PFSK-1 (cell line): ENCODE results near the gene FNBP1.

Source experiments
- FOXP2 ChIP-seq: optimal IDR thresholded peaks from 2 replicates; pipeline ENCODE3; 2011; ENCODE audit warnings: borderline replicate concordance, control low read depth, inconsistent platforms; ENCODE audit not compliant: insufficient read depth; ENCODE audit errors: extremely low read length, extremely low read depth
- POLR2AphosphoS5 ChIP-seq: IDR thresholded peaks from 2 replicates; pipeline ENCODE4 v1.6.1; 2012; ENCODE audit warnings: low read depth, mild to moderate bottlenecking, control low read depth, low read length, moderate library complexity
- SIN3A ChIP-seq: IDR thresholded peaks from 2 replicates; pipeline ENCODE4 v1.6.1; 2012; ENCODE audit warnings: mild to moderate bottlenecking, low read length, moderate library complexity, borderline replicate concordance; ENCODE audit not compliant: insufficient read depth
- TAF1 ChIP-seq: IDR thresholded peaks from 2 replicates; pipeline ENCODE4 v1.6.1; 2012; ENCODE audit warnings: low read length, control low read depth, borderline replicate concordance; ENCODE audit not compliant: insufficient read depth
- TF ChIP-seq, protein P1 (sequence below), 2 experiments: IDR thresholded peaks; 2 replicates each; pipeline versions ENCODE4 v1.6.1 to v1.8.0; 2011 to 2012; ENCODE audit warnings: low read depth in 2 of 2, low read length in 2 of 2, control low read depth in 1 of 2, inconsistent platforms in 1 of 2, mild to moderate bottlenecking in 1 of 2, moderate library complexity in 1 of 2; ENCODE audit not compliant: insufficient read depth in 1 of 2

Gene FNBP1

DNA sequence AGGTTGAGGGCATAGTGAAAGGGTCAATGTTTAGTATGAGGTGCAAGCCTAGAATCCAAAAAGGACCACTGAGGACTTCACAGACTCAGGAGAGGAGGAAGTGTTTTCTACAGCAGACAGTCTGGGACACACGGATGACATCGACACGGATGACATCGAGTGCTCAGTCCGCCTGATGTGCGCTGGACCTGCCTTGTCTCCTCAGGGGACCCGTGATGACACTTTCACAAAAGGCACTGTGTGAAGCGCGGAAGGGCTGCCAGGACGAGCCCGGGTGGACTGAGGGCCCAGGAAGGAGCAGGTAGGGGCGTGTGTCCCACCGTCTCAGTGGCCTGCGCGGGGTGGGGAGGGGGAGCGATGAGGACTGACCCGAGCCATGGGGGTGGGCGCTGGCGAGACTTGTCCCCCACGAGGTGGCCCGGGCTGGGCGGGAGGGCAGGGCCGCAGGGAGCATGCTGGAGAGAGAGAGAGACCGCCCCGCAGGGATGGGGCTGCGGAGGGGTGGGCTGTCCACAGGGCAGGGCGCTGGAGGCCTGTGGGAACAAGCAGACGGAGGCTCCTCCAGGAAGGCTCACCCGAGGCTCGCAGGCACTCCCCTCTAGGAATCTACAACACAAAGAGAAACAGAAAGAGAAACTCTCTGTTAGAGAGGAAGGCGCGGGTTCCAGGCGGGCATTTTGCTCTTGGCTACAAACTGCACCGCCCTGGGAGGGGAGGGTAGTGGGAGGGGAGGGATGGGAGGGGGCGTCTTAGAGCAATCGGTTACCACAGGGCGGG, 152.9 kb downstream of the FNBP1 start:
- TF ChIP-seq FOXP2 (no peak), TAF1 (no peak), SIN3A (no peak)
- TF ChIP-seq, protein P1, sequence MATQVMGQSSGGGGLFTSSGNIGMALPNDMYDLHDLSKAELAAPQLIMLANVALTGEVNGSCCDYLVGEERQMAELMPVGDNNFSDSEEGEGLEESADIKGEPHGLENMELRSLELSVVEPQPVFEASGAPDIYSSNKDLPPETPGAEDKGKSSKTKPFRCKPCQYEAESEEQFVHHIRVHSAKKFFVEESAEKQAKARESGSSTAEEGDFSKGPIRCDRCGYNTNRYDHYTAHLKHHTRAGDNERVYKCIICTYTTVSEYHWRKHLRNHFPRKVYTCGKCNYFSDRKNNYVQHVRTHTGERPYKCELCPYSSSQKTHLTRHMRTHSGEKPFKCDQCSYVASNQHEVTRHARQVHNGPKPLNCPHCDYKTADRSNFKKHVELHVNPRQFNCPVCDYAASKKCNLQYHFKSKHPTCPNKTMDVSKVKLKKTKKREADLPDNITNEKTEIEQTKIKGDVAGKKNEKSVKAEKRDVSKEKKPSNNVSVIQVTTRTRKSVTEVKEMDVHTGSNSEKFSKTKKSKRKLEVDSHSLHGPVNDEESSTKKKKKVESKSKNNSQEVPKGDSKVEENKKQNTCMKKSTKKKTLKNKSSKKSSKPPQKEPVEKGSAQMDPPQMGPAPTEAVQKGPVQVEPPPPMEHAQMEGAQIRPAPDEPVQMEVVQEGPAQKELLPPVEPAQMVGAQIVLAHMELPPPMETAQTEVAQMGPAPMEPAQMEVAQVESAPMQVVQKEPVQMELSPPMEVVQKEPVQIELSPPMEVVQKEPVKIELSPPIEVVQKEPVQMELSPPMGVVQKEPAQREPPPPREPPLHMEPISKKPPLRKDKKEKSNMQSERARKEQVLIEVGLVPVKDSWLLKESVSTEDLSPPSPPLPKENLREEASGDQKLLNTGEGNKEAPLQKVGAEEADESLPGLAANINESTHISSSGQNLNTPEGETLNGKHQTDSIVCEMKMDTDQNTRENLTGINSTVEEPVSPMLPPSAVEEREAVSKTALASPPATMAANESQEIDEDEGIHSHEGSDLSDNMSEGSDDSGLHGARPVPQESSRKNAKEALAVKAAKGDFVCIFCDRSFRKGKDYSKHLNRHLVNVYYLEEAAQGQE (IDR thresholded peaks at IDR 0.05; ENCODE audit: insufficient read depth in 1 of 2, low read depth in 2 of 2, low read length in 2 of 2), result no peak

DNA sequence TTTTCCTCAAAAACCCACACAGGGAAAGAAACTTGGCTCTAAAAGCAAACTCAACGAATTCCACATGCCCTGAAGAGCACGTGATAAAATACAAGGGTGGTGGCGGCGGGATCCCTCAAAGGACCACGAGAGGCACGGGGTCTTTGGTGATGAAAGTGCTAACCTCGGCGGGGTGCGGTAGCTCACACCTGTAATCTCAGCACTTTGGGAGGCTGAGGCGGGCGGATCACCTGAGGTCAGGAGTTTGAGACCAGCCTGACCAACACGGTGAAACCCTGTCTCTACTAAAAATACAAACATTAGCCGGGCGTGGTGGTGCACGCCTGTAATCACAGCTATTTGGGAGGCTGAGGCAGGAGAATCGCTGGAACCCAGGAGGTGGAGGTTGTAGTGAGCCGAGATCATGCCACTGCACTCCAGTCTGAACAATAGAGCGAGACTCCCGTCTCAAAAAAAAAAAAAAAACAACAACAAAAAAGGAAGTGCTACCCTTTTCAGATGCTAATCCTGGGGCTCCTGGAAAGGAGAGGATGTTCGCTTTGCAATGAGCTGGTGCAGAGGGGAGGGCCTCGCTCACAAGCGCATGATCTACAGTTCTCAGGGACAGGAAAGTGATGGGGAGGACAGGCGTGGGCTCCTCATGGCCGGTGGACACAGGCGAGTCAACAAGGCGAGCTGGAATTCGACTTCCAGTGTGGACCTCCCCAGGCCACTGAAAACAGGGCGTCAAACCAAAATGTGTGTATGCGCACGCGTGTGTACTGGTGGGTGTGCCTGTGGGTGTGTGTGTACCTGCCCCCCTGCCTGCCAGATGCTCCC, 153.7 kb downstream of the FNBP1 start:
- TF ChIP-seq SIN3A (no peak), TAF1 (no peak), FOXP2 (no peak), POLR2AphosphoS5 (no peak)
- TF ChIP-seq, protein P1 (IDR thresholded peaks at IDR 0.05; ENCODE audit: insufficient read depth in 1 of 2, low read depth in 2 of 2, low read length in 2 of 2), result no peak

DNA sequence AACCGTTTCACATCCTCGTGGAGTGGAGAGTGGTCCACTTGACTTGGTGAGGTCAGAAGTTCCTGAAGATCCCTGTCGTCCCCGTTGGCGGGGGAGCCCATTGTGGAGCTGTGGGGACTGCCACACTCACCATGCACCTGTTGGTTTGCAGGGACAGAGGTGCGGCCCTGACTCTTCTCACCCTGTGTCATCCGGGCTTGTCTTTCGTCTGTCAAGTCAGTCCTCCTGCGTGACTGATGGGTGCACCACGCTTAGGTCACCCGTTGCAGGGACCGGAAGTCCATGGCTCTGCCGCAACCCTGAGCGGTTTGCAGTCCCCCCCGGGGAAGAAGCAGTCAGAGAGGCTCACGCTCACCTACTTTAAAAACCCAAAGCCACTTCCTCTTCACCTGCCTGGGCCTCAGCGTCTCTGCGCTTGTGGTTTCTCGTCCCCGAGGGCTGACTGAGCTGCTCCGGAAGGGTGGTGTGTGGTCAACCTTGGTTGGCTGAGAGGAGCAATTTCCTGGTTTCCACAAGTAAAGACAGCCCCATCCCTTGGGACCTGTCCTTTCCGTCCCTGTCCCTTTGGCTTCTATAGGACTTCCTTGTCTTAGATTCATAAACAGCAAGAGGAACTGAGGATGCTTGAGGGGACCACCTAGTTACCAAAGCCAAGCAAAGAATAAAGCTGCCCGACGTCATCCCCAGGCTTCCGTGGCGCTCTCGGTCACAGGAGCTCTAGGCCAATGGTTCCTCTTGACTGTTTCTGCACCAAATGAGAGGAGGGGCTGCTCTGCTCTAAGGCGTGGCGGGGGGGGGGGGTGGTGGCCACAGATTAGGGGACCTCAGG, 154.5 kb downstream of the FNBP1 start:
- TF ChIP-seq SIN3A (no peak), FOXP2 (no peak)

DNA sequence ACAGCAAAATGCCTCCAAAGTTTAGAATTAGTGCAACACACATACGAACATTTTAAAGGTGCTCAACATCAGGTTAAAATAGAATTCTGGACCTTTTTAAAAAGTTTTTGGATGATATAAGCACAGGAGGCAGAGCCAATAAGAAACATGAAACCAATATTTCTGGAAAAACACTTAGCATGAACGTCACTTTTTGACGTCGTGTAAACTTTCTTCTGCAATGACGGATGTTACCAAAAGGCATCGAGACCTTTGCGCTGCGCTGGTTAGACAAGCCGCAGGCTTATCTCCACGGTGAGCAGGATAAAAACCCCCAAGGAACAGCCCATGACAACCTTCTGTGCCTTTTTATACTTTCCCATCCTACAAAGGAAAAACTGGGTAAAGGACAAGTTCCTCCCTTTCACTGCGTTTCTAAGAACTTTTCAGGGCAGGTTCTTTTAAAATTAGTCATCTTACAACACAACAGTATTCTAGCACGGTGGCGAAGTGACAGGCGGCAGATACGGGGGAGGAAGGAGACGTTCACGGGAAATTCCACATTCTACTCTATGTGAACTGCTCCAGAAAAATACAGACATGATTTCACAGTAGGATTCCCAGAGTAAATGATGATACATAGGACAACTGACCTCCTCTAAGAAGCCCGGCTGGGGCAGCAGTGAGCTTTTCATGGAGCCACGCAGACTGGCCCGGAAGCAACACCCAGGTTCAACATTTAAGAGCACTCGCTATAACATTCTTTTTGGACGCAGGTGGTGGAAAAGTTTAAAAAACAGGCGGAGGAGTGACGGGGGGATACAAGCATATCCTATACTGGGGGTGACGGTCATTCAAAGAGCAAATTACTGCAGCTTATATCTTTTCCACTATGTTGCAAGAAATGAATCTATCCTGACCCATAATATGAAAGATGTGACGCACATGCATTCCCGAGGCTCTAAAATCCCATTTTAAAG, 155.4 kb downstream of the FNBP1 start:
- no peak for TF ChIP-seq FOXP2
- TF ChIP-seq TAF1, result no peak
- TF ChIP-seq, protein P1 (IDR thresholded peaks at IDR 0.05; ENCODE audit: insufficient read depth in 1 of 2, low read depth in 2 of 2, low read length in 2 of 2), result no peak
- no peak for TF ChIP-seq SIN3A
- TF ChIP-seq POLR2AphosphoS5, result no peak
